HCT116 (cell line): ENCODE measurements around the gene RGS6.

Source experiments
- ATF3 ChIP-seq: IDR thresholded peaks from 2 replicates; pipeline ENCODE4 v1.6.1; 2012
- CEBPB ChIP-seq: IDR thresholded peaks from 2 replicates; pipeline ENCODE4 v1.6.1; 2012; ENCODE audit warnings: low read depth
- EGR1 ChIP-seq: IDR thresholded peaks from 2 replicates; pipeline ENCODE4 v1.6.1; 2012; ENCODE audit warnings: low read depth
- EZH2phosphoT487 ChIP-seq: fragments of 200-600 bp; IDR thresholded peaks from 2 replicates; pipeline ENCODE4 v1.6.1; 2018; ENCODE audit warnings: antibody characterized with exemption, borderline replicate concordance
- JUND ChIP-seq: IDR thresholded peaks from 2 replicates; pipeline ENCODE4 v1.6.1; 2012
- POLR2A ChIP-seq: IDR thresholded peaks from 2 replicates; pipeline ENCODE4 v1.7.0; 2011; ENCODE audit warnings: borderline replicate concordance; ENCODE audit not compliant: insufficient read depth, insufficient read length; ENCODE audit errors: extremely low read depth
- POLR2AphosphoS5 ChIP-seq: IDR thresholded peaks from 2 replicates; pipeline ENCODE4 v1.6.1; 2011; ENCODE audit warnings: mild to moderate bottlenecking, low read depth, low read length, moderate library complexity
- RAD21 ChIP-seq: IDR thresholded peaks from 2 replicates; pipeline ENCODE4 v1.6.1; 2012; ENCODE audit warnings: low read depth, mild to moderate bottlenecking
- REST ChIP-seq: IDR thresholded peaks from 2 replicates; pipeline ENCODE4 v1.6.1; 2012; ENCODE audit warnings: low read depth
- ZFX ChIP-seq: fragments of 450-650 bp; IDR thresholded peaks from 2 replicates; pipeline ENCODE4 v1.6.1; 2017
- ZNF274 ChIP-seq: fragments of 200-500 bp; sonication (Bioruptor generic); IDR thresholded peaks from 2 replicates; pipeline ENCODE4 v1.6.1; 2014; ENCODE audit warnings: mild to moderate bottlenecking, low read depth, low read length, inconsistent platforms
- TF ChIP-seq, protein P1 (sequence below), 3 experiments: fragments of 200-600 bp in 1 of 3; sonication (generic) in 1 of 3; IDR thresholded peaks in 2 of 3; conservative IDR thresholded peaks in 1 of 3; 2 replicates each; pipeline ENCODE4 v1.5.1; 2012 to 2017; ENCODE audit warnings: low read depth in 2 of 3, low read length in 2 of 3, antibody characterized with exemption in 1 of 3, borderline replicate concordance in 1 of 3, control low read depth in 1 of 3, mild to moderate bottlenecking in 1 of 3, mixed read lengths in 1 of 3, mixed run types in 1 of 3, moderate library complexity in 1 of 3; ENCODE audit not compliant: insufficient read depth in 1 of 3
- TF ChIP-seq, protein P2 (sequence below): IDR thresholded peaks from 2 replicates; pipeline ENCODE4 v1.6.1; 2012

- TF ChIP-seq, protein P1, sequence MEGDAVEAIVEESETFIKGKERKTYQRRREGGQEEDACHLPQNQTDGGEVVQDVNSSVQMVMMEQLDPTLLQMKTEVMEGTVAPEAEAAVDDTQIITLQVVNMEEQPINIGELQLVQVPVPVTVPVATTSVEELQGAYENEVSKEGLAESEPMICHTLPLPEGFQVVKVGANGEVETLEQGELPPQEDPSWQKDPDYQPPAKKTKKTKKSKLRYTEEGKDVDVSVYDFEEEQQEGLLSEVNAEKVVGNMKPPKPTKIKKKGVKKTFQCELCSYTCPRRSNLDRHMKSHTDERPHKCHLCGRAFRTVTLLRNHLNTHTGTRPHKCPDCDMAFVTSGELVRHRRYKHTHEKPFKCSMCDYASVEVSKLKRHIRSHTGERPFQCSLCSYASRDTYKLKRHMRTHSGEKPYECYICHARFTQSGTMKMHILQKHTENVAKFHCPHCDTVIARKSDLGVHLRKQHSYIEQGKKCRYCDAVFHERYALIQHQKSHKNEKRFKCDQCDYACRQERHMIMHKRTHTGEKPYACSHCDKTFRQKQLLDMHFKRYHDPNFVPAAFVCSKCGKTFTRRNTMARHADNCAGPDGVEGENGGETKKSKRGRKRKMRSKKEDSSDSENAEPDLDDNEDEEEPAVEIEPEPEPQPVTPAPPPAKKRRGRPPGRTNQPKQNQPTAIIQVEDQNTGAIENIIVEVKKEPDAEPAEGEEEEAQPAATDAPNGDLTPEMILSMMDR (IDR thresholded peaks at IDR 0.05 in 2 of 3, conservative IDR thresholded peaks at IDR 0.05 in 1 of 3; ENCODE audit: borderline replicate concordance in 1 of 3, insufficient read depth in 1 of 3, low read depth in 2 of 3, low read length in 2 of 3), result no peak
- TF ChIP-seq EZH2phosphoT487 (no peak), JUND (no peak), RAD21 (no peak), POLR2AphosphoS5 (no peak), REST (no peak), CEBPB (no peak), ZNF274 (no peak), ZFX (no peak), POLR2A (no peak), EGR1 (no peak), ATF3 (no peak)
- TF ChIP-seq, protein P2, sequence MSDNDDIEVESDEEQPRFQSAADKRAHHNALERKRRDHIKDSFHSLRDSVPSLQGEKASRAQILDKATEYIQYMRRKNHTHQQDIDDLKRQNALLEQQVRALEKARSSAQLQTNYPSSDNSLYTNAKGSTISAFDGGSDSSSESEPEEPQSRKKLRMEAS, result no peak
Observed at GRCh38 chr14:72089625-72090024, 157.4 kb downstream of the RGS6 start.
